Smooth muscle cell (in vitro differentiated cells): ENCODE results near the gene MAGEB4. TPM values are rescaled to one million over a fixed set of nuclear protein-coding genes. Genes with fewer than 3 reads are reported as not detected.
A peak's percentile ranks its signal among the peaks of the same experiment; 100 is the strongest.

Experiments
- DNase-seq: peaks from one replicate; lab custom pipeline; 2025; ENCODE audit not compliant: unreplicated experiment; lab: John Stamatoyannopoulos, UW
- H2AFZ ChIP-seq: fragments of 200-600 bp; sonication (generic); 2 replicates; pipeline ENCODE4 v1.6.0; 2016; ENCODE audit warnings: antibody characterized with exemption, low read depth, mild to moderate bottlenecking
- H3F3A ChIP-seq: fragments of 200-600 bp; sonication (generic); 2 replicates; pipeline ENCODE4 v1.6.0; 2017; ENCODE audit warnings: antibody characterized with exemption, low read depth
- H3K27ac ChIP-seq: fragments of 200-600 bp; sonication (generic); 2 replicates; pipeline ENCODE4 v1.5.1; 2016; ENCODE audit warnings: low read depth, mild to moderate bottlenecking
- H3K27me3 ChIP-seq: fragments of 200-600 bp; sonication (generic); 2 replicates; pipeline ENCODE4 v1.6.1; 2016; ENCODE audit warnings: low read depth, mild to moderate bottlenecking
- H3K36me3 ChIP-seq: fragments of 200-600 bp; sonication (generic); 2 replicates; pipeline ENCODE4 v1.5.1; 2016; ENCODE audit warnings: low read depth
- H3K4me1 ChIP-seq: fragments of 200-600 bp; sonication (generic); 2 replicates; pipeline ENCODE4 v1.5.1; 2016; ENCODE audit warnings: low read depth
- H3K4me2 ChIP-seq: fragments of 200-600 bp; sonication (generic); 2 replicates; pipeline ENCODE4 v1.6.0; 2016; ENCODE audit warnings: mild to moderate bottlenecking
- H3K4me3 ChIP-seq: fragments of 200-600 bp; sonication (generic); 2 replicates; pipeline ENCODE4 v1.5.1; 2016; ENCODE audit warnings: mild to moderate bottlenecking
- H3K79me2 ChIP-seq: fragments of 200-600 bp; sonication (generic); 2 replicates; pipeline ENCODE4 v1.6.0; 2016; ENCODE audit warnings: low read depth, mild to moderate bottlenecking
- H3K9ac ChIP-seq: fragments of 200-600 bp; sonication (generic); 2 replicates; pipeline ENCODE4 v1.6.0; 2016; ENCODE audit warnings: low read depth
- H3K9me3 ChIP-seq: fragments of 200-600 bp; sonication (generic); replicated peaks from 2 replicates; pipeline ENCODE4 v1.5.1; 2016; ENCODE audit warnings: low read depth
- H4K20me1 ChIP-seq: fragments of 200-600 bp; sonication (generic); 2 replicates; pipeline ENCODE4 v1.6.0; 2016; ENCODE audit warnings: low read depth
- WGBS: methylation state at CpG from one replicate; pipeline ENCODE4 v1.1.7; 2016; ENCODE audit warnings: low lambda C conversion rate; 5-methylcytosine and 5-hydroxymethylcytosine counted together
- polyA plus RNA-seq: library from polyadenylated mRNA; unstranded; fragments of >200 nt; fragmentation: Nextera tagmentation; extraction: Ambion mirVana; gene quantifications from 2 replicates; pipeline ENCODE4 v1.2.1, GENCODE V29; 2016
- total RNA-seq: library from RNA; depleted of rRNA; stranded (reverse); fragments of >200 nt; gene quantifications from 2 replicates; pipeline ENCODE4 v1.2.3, GENCODE V29; 2014
- TF ChIP-seq, protein P1 (sequence below): fragments of 200-600 bp; sonication (generic); IDR thresholded peaks from 2 replicates; pipeline ENCODE4 v1.5.1; 2017; ENCODE audit warnings: borderline replicate concordance, mild to moderate bottlenecking, antibody characterized with exemption; ENCODE audit not compliant: insufficient read depth, poor library complexity, severe bottlenecking

MAGEB4 gene
- total and polyA plus RNA-seq, 2 experiments from 2014 or later = 0.36 TPM; not detected in 1

GRCh38 chrX:30262763-30263162 is 21.0 kb downstream of the MAGEB4 start:
- Histone ChIP-seq H3K4me1 (no peaks in the 10 kb centered on the region), H3K36me3 (no peaks in the 10 kb centered on the region), H3K27ac (no peak overlapping the region), H3K4me3 (no peak overlapping the region), H3K4me2 (no peak overlapping the region), H4K20me1 (no peaks in the 10 kb centered on the region), H3K79me2 (no peaks in the 10 kb centered on the region), H3F3A (no peaks in the 10 kb centered on the region), H2AFZ (no peak overlapping the region), H3K27me3 (no peaks in the 10 kb centered on the region), H3K9ac (no peak overlapping the region), H3K9me3 (no peaks in the 10 kb centered on the region)
- WGBS = 74% methylated on average over 1 of the region's 1 CpG
- TF ChIP-seq, protein P1, sequence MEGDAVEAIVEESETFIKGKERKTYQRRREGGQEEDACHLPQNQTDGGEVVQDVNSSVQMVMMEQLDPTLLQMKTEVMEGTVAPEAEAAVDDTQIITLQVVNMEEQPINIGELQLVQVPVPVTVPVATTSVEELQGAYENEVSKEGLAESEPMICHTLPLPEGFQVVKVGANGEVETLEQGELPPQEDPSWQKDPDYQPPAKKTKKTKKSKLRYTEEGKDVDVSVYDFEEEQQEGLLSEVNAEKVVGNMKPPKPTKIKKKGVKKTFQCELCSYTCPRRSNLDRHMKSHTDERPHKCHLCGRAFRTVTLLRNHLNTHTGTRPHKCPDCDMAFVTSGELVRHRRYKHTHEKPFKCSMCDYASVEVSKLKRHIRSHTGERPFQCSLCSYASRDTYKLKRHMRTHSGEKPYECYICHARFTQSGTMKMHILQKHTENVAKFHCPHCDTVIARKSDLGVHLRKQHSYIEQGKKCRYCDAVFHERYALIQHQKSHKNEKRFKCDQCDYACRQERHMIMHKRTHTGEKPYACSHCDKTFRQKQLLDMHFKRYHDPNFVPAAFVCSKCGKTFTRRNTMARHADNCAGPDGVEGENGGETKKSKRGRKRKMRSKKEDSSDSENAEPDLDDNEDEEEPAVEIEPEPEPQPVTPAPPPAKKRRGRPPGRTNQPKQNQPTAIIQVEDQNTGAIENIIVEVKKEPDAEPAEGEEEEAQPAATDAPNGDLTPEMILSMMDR = no peak
- DNase-seq = no peak

GRCh38 chrX:30270639-30271038 is 28.8 kb downstream of the MAGEB4 start:
- Histone ChIP-seq H3K4me3 (no peak overlapping the region), H2AFZ (no peak overlapping the region), H3K27ac (no peak overlapping the region), H3K4me2 (no peak overlapping the region), H3K27me3 (no peaks in the 10 kb centered on the region), H4K20me1 (no peaks in the 10 kb centered on the region), H3K36me3 (no peaks in the 10 kb centered on the region), H3F3A (no peaks in the 10 kb centered on the region), H3K9me3 (no peaks in the 10 kb centered on the region), H3K9ac (no peak overlapping the region), H3K79me2 (no peaks in the 10 kb centered on the region), H3K4me1 (no peaks in the 10 kb centered on the region)
- TF ChIP-seq, protein P1 = no peak
- WGBS = 75% methylated on average over 3 of the region's 3 CpGs
- no peak for DNase-seq

DNA sequence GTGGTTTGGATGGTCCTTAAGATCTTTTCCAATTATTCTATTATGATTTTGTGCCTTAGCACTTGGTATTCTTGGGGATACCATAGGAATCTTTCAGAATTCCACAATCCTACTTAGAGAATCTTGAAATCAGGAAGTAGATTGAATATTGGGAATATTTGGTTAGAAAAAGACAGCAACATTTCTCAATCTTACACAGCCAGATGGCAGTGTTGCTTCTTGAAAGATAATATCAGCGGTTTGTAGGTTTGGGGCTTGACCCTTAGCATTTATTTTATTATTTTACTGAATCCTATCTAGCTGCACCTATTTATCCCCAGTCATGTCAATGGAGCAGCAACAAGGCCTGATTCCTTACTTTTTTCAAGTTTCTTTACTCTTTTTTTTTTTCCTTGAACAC is 33.7 kb downstream of the MAGEB4 start:
- Histone ChIP-seq H3K27ac (no peak overlapping the region), H3K9ac (no peak overlapping the region), H3K4me1 (no peaks in the 10 kb centered on the region), H3K27me3 (no peaks in the 10 kb centered on the region), H3K9me3 (no peaks in the 10 kb centered on the region), H2AFZ (no peak overlapping the region), H3K4me3 (no peak overlapping the region), H3K4me2 (no peak overlapping the region), H4K20me1 (no peaks in the 10 kb centered on the region), H3K36me3 (no peaks in the 10 kb centered on the region), H3F3A (no peaks in the 10 kb centered on the region), H3K79me2 (no peaks in the 10 kb centered on the region)
- TF ChIP-seq, protein P1 = peak; percentile 37
- WGBS = 25% methylated on average over 1 of the region's 1 CpG
- no peak for DNase-seq

- no peaks in the 10 kb centered on the region for H3F3A ChIP-seq
- DNase-seq = no peak
- no peak overlapping the region for H2AFZ ChIP-seq
- no peak overlapping the region for H3K4me3 ChIP-seq
- H3K36me3 ChIP-seq = no peaks in the 10 kb centered on the region
- TF ChIP-seq, protein P1 = no peak
- no peaks in the 10 kb centered on the region for H3K27me3 ChIP-seq
- H3K9me3 ChIP-seq = no peaks in the 10 kb centered on the region
- H3K27ac ChIP-seq = no peak overlapping the region
- 63% methylated on average over 1 of the region's 1 CpG for WGBS
- H3K79me2 ChIP-seq = no peaks in the 10 kb centered on the region
- no peak overlapping the region for H3K4me2 ChIP-seq
- no peak overlapping the region for H3K9ac ChIP-seq
- H3K4me1 ChIP-seq = no peaks in the 10 kb centered on the region
- H4K20me1 ChIP-seq = no peaks in the 10 kb centered on the region
Measured at GRCh38 chrX:30278365-30278764, 36.6 kb downstream of the MAGEB4 start.
